GM11168 (cell line): ENCODE results near the gene THSD8.

Experiments
- in situ Hi-C: fragments of 300-500 bp; cut with MboI; formaldehyde crosslinking; loops from one replicate; pipeline ENCODE4 v1.12.0; 2022; ENCODE audit warnings: low sequenced_read_pairs; ENCODE audit not compliant: unreplicated experiment

THSD8 gene

GRCh38 chr19:12778017-12778904 is 23.6 kb upstream of the THSD8 start:
- in situ Hi-C loops = no loop called here

- in situ Hi-C loops = no loop called here
Measured at GRCh38 chr19:12778905-12779161, 23.0 kb upstream of the THSD8 start.

- in situ Hi-C loops = no loop called here
Measured at GRCh38 chr19:12779162-12779993, 22.5 kb upstream of the THSD8 start.

GRCh38 chr19:12782174-12782423 is 19.8 kb upstream of the THSD8 start:
- in situ Hi-C loops = no loop called here

GRCh38 chr19:12782424-12783290 is 19.2 kb upstream of the THSD8 start:
- in situ Hi-C loops = no loop called here

- in situ Hi-C loops = no loop called here
Measured at GRCh38 chr19:12783291-12783848, 18.5 kb upstream of the THSD8 start.

GRCh38 chr19:12783849-12784393 is 17.9 kb upstream of the THSD8 start:
- in situ Hi-C loops = no loop called here

- in situ Hi-C loops = no loop called here
Measured at GRCh38 chr19:12784394-12784870, 17.4 kb upstream of the THSD8 start.

- in situ Hi-C loops = no loop called here
Measured at GRCh38 chr19:12784871-12785430, 16.9 kb upstream of the THSD8 start.

- in situ Hi-C loops = no loop called here
Measured at GRCh38 chr19:12785431-12786031, 16.3 kb upstream of the THSD8 start.

- in situ Hi-C loops = no loop called here
Measured at GRCh38 chr19:12786141-12786870, 15.6 kb upstream of the THSD8 start.

GRCh38 chr19:12786952-12787351 is 14.9 kb upstream of the THSD8 start:
- in situ Hi-C loops = no loop called here

GRCh38 chr19:12787458-12787857 is 14.4 kb upstream of the THSD8 start:
- in situ Hi-C loops = no loop called here

- in situ Hi-C loops = no loop called here
Measured at GRCh38 chr19:12788042-12788681, 13.7 kb upstream of the THSD8 start.

GRCh38 chr19:12788682-12789097 is 13.2 kb upstream of the THSD8 start:
- in situ Hi-C loops = no loop called here

- in situ Hi-C loops = no loop called here
Measured at GRCh38 chr19:12789098-12789903, 12.6 kb upstream of the THSD8 start.

- in situ Hi-C loops = loop anchor here (10.0 kb wide), 1 partner anchor 625 kb away; the partner anchor contains the start of gene ZNF136
Measured at GRCh38 chr19:12789904-12790619, 11.8 kb upstream of the THSD8 start.
